Testis (tissue), 3 donors: ENCODE results near the gene ELAVL4. TPM values are rescaled to one million over a fixed set of nuclear protein-coding genes. Genes with fewer than 3 reads are reported as not detected.

Experiments used
- DNase-seq: peaks from one replicate; pipeline ENCODE4 v3.0.0-alpha.2; 2019
- H3K27ac ChIP-seq, 2 donors: fragments of 200-600 bp; sonication (generic); one replicate each; pipeline ENCODE4 v1.5.1; 2019
- H3K27me3 ChIP-seq: fragments of 200-600 bp; sonication (generic); one replicate; pipeline ENCODE4 v1.5.1; 2019
- H3K36me3 ChIP-seq: fragments of 200-600 bp; sonication (generic); one replicate; pipeline ENCODE4 v1.5.1; 2017; ENCODE audit warnings: low read depth; ENCODE audit errors: missing control alignments
- H3K4me1 ChIP-seq: fragments of 200-600 bp; sonication (generic); one replicate; pipeline ENCODE4 v1.5.1; 2019
- H3K4me3 ChIP-seq, 2 donors: fragments of 200-600 bp; sonication (generic); one replicate each; pipeline ENCODE4 v1.5.1; 2017 to 2019
- H3K9me3 ChIP-seq: fragments of 200-600 bp; sonication (generic); one replicate; pipeline ENCODE4 v1.5.1; 2017
- CTCF ChIP-seq, 3 experiments: fragments of 450-650 bp in 2 of 3; fragments of 200-600 bp in 1 of 3; sonication (generic) in 1 of 3; IDR thresholded peaks; one replicate each; pipeline ENCODE4 v1.5.1; 2016 to 2019; ENCODE audit warnings: antibody characterized with exemption in 3 of 3, mild to moderate bottlenecking in 2 of 3, moderate library complexity in 1 of 3
- POLR2A ChIP-seq: fragments of 450-650 bp; IDR thresholded peaks from one replicate; pipeline ENCODE4 v1.6.1; 2017; ENCODE audit warnings: antibody characterized with exemption, mild to moderate bottlenecking, moderate library complexity
- WGBS, 2 donors: methylation state at CpG; one replicate each; pipeline ENCODE4 v1.1.5; 2018; 5-methylcytosine and 5-hydroxymethylcytosine counted together
- intact Hi-C: fragments of 100-400 bp; cut with DNase I; formaldehyde crosslinking; loops from one replicate; pipeline ENCODE4 v1.15.1; 2023; ENCODE audit warnings: low total_unique reads
- polyA plus RNA-seq: library from polyadenylated mRNA; stranded (reverse); fragments of 350-450 nt; fragmentation: Illumina TruSeq; extraction: RNeasy Lipid Tissue Mini Kit (QIAGEN cat#74804); gene quantifications from one replicate; pipeline ENCODE4 v1.2.3, GENCODE V29; 2014; ENCODE audit warnings: low read depth, low replicate concordance; ENCODE audit not compliant: insufficient read depth
- total RNA-seq, 2 donors: library from RNA; depleted of rRNA; stranded (reverse); fragments of >200 nt; gene quantifications; one replicate each; pipeline ENCODE4 v1.2.3, GENCODE V29; 2016

Gene ELAVL4
- total and polyA plus RNA-seq, 3 donors from 2014 or later, result 9.0 to 21.0 (median 12.1) TPM

- no peak overlapping the region for H3K4me3 ChIP-seq
- no peak overlapping the region for H3K27ac ChIP-seq
- no peaks in the 10 kb centered on the region for H3K27me3 ChIP-seq
- TF ChIP-seq CTCF (IDR thresholded peaks at IDR 0.05) (no peak), POLR2A (no peak)
- no peaks in the 10 kb centered on the region for H3K4me1 ChIP-seq
- H3K36me3 ChIP-seq, result no peaks in the 10 kb centered on the region
- DNase-seq, result no peak
- intact Hi-C loops, result no loop called here
- H3K9me3 ChIP-seq, result no peaks in the 10 kb centered on the region
Measured at GRCh38 chr1:50097791-50098190, 10.9 kb upstream of the ELAVL4 start.

- WGBS, 2 donors, result 53 to 55% methylated on average over 2 of the region's 2 CpGs
Measured at GRCh38 chr1:50098591-50099021, 10.1 kb upstream of the ELAVL4 start.

GRCh38 chr1:50099654-50100053 lies 9.1 kb upstream of the ELAVL4 start:
- Histone ChIP-seq H3K27me3 (no peaks in the 10 kb centered on the region), H3K4me3 (no peak overlapping the region), H3K27ac (no peak overlapping the region), H3K36me3 (no peaks in the 10 kb centered on the region), H3K4me1 (no peaks in the 10 kb centered on the region), H3K9me3 (no peaks in the 10 kb centered on the region)
- TF ChIP-seq CTCF (IDR thresholded peaks at IDR 0.05) (peak in 1 of 3 experiments; percentile 19), POLR2A (no peak)
- 71 to 75% methylated on average over 1 of the region's 1 CpG for WGBS, 2 donors
- no peak for DNase-seq
- intact Hi-C loops, result no loop called here

More at GRCh38 chr1:50098591-50099021, 10.1 kb upstream of the ELAVL4 start:
- no peaks in the 10 kb centered on the region for H3K9me3 ChIP-seq
- intact Hi-C loops, result no loop called here
- no peak for DNase-seq
- H3K27ac ChIP-seq, result no peak overlapping the region
- no peaks in the 10 kb centered on the region for H3K27me3 ChIP-seq
- TF ChIP-seq POLR2A (no peak), CTCF (IDR thresholded peaks at IDR 0.05) (no peak)
- no peaks in the 10 kb centered on the region for H3K4me1 ChIP-seq
- H3K36me3 ChIP-seq, result no peaks in the 10 kb centered on the region
- H3K4me3 ChIP-seq, result no peak overlapping the region

- Histone ChIP-seq H3K4me3 (no peak overlapping the region), H3K27ac (no peak overlapping the region), H3K9me3 (no peaks in the 10 kb centered on the region), H3K27me3 (no peaks in the 10 kb centered on the region), H3K4me1 (no peaks in the 10 kb centered on the region), H3K36me3 (no peaks in the 10 kb centered on the region)
- no peak for TF ChIP-seq POLR2A
- no peak for TF ChIP-seq CTCF (IDR thresholded peaks at IDR 0.05)
- intact Hi-C loops, result no loop called here
- DNase-seq, result no peak
- WGBS, 2 donors, result 71 to 79% methylated on average over 7 of the region's 7 CpGs
Measured at GRCh38 chr1:50103615-50104081, 5.1 kb upstream of the ELAVL4 start.

GRCh38 chr1:50105433-50105832 lies 3.3 kb upstream of the ELAVL4 start:
- 58 to 62% methylated on average over 3 of the region's 3 CpGs for WGBS, 2 donors
- no peak overlapping the region for H3K4me3 ChIP-seq
- no peaks in the 10 kb centered on the region for H3K9me3 ChIP-seq
- no peaks in the 10 kb centered on the region for H3K27me3 ChIP-seq
- no peak overlapping the region for H3K27ac ChIP-seq
- no peaks in the 10 kb centered on the region for H3K36me3 ChIP-seq
- TF ChIP-seq POLR2A, result no peak
- TF ChIP-seq CTCF (IDR thresholded peaks at IDR 0.05), result peak in 1 of 3 experiments; percentile 43
- no peaks in the 10 kb centered on the region for H3K4me1 ChIP-seq
- intact Hi-C loops, result no loop called here
- no peak for DNase-seq
